GM12874 (cell line): ENCODE results near the gene HOXD9.

Experiments
- TF ChIP-seq, protein P1 (sequence below): IDR thresholded peaks from 2 replicates; pipeline ENCODE4 v1.5.1; 2011; ENCODE audit warnings: low read depth, mild to moderate bottlenecking, control low read depth, low read length, moderate library complexity; ENCODE audit not compliant: insufficient read depth

Gene HOXD9

DNA sequence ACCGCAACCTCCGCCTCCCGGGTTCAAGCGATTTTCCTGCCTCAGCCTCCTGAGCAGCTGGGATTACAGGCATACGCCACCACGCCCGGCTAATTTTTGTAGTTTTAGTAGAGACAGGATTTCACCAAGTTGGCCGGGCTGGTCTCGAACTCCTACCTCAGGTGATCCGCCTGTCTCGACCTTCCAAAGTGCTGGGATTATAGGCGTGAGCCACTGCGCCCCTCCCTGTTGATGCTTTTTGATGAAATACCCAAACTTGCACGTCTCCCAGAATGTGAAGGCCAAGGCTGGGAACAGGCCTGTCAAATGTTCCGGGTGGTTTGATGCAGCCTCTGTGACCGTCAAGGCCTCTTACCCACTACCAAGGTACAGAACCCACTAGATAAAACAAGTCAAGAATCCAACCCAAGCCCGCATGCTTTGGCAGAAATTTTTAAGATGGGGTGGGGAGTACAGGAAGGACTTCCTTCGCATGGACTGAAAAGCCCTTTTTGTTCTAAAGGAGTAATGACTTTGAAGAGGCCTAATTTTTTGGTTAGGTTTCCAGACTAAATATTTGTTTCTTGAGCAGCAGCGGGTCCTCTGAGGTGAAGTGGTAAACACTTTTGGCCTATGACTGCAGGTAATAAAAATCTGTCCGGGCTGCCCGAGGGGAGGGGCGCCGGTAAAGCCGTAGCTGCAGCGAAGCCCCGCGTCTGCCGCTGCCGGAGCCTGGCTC is 35.0 kb upstream of the HOXD9 start:
- TF ChIP-seq, protein P1, sequence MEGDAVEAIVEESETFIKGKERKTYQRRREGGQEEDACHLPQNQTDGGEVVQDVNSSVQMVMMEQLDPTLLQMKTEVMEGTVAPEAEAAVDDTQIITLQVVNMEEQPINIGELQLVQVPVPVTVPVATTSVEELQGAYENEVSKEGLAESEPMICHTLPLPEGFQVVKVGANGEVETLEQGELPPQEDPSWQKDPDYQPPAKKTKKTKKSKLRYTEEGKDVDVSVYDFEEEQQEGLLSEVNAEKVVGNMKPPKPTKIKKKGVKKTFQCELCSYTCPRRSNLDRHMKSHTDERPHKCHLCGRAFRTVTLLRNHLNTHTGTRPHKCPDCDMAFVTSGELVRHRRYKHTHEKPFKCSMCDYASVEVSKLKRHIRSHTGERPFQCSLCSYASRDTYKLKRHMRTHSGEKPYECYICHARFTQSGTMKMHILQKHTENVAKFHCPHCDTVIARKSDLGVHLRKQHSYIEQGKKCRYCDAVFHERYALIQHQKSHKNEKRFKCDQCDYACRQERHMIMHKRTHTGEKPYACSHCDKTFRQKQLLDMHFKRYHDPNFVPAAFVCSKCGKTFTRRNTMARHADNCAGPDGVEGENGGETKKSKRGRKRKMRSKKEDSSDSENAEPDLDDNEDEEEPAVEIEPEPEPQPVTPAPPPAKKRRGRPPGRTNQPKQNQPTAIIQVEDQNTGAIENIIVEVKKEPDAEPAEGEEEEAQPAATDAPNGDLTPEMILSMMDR: no peak

DNA sequence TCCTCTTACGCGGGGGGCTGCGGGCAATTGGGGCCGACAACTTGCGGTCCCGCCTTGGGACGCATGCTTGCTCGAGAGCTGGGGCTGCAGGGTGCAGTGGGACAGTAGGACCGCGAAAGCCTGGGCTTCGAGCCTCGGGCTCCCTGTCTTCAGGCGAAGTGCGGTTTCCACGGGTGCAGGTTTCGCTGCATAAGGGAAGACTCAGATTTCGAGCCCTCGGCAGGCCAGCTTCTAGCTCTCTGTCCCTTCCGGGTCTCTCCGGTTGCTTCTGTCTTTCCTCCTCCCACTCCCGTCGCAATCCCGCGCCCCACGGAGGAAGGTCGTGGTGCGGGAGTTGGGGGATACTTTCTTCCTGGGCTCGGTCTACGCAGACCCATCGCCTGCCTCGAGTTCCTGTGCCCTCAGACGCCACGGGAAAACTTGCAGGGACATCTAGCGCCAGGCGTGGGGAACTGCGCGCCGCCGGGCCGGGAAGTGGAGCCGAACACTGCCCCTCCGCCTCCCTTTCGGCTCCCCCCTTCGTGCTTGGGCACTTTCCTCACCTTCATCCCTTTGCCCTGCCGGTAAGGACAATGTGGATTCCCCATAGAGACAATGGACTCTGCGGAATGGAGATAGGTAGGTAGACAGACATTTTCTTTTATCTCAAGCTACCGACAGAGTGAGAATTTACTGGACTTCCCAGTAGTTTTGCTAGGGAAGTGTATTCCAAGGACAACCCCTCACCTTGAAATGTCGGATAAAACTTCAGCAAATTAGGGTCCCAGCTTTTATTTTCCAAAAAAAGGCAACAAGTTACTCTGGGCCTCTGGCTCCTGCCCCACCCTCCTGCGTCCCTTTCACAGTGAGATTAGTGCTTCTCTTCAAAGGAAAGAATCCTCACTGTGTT is 34.2 kb upstream of the HOXD9 start:
- TF ChIP-seq, protein P1: peak; percentile 79

DNA sequence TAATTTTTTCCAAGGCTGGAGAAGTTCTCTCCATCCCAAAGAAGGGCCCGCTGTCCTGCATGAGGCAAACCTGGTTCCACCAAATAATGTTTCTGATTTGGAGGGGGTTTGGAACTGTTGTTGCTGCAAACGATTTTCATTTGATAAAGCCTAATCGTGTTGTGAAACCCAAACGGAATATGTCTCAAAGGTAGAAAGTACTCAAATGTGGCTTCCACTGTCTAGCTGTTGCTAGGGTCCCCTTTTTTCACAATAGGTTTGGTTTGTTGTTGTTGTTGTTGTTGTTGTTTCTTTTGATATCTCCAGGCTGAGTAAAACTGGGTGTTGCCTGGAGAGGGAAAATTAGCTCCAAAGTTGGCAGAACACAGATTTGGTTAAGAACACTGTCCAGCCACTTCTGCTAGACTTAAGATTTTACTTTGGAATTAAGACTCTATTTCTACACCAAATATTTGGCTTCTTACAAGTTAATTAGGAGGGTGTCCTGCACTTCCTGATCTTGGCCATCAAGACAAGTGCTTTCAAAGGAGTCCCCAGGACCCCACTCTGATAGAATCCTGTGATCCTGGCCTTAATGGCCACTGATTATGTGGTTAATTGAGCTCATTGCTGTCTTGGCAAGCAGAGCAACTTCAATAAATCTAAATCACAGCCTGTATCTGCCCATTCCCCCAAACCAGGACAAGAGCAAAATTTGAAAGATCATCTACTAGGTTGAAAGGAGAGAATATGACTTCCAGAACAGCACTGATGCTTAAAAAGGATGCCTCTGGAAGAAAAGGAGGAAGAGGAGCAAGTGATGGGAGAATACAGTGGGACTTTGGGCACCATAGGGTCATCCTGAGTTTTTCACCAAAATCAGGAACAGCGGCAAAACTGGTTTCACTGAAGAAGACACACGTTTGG is 33.3 kb upstream of the HOXD9 start:
- TF ChIP-seq, protein P1: no peak

DNA sequence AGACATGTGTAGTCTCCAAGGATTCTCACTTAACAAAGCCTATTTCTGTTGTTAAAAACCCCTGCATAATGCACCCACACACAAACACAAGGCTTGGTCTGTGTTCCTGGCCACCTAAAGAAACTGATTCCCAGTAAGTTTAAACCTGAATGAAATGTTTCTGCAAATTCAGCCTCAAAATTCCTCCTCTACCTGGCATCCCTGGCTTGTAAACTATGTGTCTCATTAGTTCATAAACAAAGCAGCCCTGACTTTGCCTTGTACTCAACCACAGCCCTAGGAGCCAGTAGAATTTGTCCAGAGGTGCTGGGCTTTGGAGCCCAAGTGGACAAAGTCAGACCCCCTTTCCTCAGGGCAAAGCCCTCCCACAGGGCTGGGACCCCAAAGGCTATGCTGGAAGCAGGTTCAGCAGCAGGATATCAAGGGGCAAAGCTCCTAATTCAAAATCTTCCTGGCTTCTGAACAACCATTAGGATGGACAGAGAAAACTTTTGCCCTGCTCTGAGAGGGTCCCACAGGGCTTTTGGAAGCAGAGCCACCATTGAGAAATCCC is 32.6 kb upstream of the HOXD9 start:
- TF ChIP-seq, protein P1: no peak

DNA sequence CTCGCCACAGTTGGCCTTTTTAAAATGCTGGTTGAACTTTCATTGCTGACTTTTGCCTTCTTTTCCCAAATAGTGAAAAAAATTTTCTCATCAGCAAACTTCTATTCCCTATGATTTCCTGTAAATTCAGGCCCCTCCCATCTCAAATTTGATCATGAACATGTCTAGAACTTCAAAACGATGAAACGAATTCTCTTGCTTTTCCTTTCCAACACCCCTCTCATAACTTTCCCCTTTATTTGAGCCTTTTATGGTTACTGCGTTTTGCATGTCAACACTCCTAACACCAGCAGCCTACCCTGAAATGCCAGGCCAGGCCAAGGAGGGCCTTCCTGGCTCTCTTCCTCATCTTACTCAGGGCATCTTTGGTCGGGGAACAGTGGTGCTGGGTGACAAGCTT is 31.7 kb upstream of the HOXD9 start:
- TF ChIP-seq, protein P1: no peak

DNA sequence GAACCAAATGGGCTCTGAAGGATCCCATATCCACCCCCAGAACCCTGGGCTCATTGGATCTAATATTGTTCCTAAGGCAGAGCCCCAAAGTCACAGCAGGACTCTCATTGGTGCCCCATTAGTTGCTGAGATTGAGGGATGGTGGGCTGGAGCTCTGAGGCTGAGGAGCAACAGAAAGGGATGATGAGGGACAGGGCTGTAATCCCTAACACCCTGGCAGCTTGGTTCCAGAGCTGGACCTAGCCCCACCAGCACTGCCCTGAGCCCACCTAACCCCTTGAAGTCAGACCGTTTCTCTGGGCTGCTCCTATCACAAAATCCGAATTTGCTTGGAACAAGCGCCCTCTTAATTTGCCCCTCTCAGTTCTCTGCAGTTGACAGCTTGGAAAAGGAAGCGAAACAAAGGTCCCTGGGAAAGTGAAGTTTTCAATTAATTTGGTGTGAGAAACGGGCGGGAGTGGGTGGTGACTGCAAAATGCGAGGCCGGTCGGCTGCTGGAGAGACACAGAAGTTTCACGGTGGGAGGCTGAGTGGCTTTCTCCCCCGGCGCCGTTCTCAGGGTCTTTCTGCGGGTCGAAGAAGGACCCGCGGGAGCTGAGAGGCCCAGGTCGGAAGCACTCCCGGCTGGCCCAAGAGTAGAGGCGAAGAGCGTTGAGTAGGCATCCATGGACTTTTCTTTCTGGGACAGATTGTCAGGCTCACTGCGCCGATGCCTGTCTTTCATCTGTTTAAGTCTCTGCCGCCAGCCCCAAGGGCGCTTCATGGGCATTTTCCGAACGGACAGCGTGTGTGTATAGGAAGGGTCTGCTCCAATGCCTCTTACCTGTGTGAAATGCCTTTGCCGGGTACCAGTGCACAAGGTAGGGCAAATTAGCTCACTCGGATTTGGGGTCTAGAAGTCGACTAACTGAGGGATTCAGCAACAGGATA is 30.9 kb upstream of the HOXD9 start:
- TF ChIP-seq, protein P1: no peak
